HG03108 (cell line): ENCODE results near the gene TANGO2.

Experiments used
- ATAC-seq: cut with Tn5 transposase; IDR thresholded peaks from one replicate; pipeline ENCODE4 v1.9.1; 2021; ENCODE audit warnings: moderate library complexity; ENCODE audit not compliant: unreplicated experiment

The TANGO2 gene

DNA sequence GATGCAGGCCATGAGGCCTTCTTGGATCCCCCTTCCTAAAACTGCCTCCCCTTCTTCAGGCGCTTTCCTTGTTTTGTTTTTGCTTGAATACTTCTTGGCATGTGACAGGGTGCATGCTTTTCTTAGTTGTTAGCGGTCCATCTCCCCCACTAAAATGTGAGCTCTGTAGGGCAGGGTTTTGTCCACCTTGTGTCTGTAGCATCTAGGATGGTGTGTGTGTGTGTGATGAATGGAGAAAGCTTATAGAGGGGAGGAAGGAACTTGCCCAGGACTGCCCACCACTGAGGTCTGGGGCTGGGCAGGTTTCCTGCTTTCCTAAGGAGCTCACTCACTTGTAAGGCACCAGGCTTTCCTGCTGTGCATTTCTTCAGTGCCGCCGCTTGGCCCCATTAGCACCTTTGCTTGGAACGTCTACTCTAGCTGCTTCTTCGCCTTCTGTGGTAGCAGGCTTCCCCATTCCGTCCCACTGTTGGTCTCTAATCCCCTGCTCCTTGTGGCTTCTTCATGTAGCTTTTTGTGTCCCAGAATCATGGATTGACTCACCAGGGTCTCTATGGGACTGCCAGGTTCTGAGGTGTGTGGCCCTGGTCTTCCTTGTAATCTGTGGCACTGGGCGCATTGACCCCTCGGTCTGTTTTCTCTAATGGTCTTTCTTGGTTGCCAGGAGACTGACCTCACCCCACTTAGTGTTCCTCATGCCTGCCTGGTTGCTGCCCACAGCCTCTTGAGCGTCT lies 62.4 kb downstream of the TANGO2 start:
- no peak for ATAC-seq

- ATAC-seq: no peak
Measured at GRCh38 chr22:20083891-20084546, 63.1 kb downstream of the TANGO2 start.

DNA sequence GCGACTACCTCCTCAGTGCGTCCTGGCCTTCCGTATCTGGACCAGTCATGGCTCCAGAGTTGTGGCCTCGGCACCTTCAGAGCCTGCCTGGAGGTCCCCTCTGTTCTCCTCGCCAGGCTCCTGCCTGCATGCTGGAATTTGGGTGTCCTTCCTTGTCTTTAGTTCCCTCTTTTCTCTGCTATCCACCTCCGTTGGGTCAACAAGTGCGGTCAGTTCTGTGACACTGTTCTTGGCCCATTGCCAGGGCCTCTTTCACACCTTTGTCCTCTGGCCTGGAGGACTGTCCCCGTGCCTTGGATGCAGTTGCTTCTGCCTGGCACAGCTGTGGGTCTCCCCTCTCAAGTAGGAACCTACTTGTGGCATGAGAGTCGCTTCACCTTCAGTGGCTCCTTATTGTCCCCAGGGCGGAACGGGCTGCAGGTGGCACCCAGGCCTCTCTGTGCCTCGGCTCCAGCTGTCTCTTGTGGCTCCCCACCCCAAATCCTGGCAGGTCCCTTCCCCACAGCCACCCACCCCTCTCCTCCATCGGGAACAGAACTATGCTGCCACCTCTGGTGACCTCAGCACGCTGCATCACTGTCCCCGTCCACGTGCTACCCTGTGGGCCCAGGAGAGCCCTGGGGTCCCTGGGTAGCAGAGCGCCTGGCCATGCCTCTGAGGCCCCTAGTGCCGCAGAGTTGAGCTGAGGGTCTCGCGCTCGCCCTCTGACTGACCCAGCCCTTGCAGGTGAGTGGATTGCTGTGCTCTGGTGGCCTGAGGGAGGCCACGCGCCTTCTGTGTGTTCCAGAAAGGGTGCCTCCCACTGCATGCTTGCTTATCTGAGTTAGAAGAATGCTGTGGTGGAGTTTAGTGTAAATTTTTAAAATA lies 63.9 kb downstream of the TANGO2 start:
- ATAC-seq: no peak

DNA sequence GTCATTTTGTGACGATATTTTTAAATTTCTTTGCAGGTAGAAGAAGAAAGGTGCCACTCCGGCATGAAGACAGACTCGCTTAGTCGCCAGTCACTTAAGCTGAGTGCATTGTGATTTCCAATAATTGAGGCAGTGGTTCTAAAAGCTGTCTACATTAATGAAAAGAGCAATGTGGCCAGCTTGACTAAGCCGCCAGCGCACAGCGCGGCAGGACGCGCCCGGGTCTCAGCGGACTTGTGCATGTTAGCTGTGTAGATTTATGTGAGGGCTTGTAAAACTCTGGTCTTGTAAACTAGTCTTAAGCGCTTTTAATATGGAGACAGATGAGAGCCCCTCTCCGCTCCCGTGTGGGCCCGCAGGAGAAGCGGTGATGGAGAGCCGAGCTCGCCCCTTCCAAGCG lies 64.7 kb downstream of the TANGO2 start:
- ATAC-seq: no peak

DNA sequence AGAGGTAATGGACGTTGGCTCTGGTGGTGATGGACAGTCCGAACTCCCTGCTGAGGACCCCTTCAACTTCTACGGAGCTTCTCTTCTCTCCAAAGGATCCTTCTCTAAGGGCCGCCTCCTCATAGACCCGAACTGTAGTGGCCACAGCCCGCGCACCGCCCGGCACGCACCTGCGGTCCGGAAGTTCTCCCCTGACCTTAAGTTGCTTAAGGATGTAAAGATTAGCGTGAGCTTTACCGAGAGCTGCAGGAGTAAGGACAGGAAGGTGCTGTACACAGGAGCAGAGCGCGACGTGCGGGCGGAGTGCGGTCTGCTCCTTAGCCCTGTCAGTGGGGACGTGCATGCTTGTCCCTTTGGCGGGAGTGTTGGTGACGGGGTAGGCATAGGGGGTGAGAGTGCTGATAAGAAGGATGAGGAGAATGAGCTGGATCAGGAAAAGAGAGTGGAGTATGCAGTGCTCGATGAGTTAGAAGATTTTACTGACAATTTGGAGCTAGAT lies 65.2 kb downstream of the TANGO2 start:
- ATAC-seq: no peak

- ATAC-seq: no peak
Measured at GRCh38 chr22:20086763-20087162, 65.9 kb downstream of the TANGO2 start.

DNA sequence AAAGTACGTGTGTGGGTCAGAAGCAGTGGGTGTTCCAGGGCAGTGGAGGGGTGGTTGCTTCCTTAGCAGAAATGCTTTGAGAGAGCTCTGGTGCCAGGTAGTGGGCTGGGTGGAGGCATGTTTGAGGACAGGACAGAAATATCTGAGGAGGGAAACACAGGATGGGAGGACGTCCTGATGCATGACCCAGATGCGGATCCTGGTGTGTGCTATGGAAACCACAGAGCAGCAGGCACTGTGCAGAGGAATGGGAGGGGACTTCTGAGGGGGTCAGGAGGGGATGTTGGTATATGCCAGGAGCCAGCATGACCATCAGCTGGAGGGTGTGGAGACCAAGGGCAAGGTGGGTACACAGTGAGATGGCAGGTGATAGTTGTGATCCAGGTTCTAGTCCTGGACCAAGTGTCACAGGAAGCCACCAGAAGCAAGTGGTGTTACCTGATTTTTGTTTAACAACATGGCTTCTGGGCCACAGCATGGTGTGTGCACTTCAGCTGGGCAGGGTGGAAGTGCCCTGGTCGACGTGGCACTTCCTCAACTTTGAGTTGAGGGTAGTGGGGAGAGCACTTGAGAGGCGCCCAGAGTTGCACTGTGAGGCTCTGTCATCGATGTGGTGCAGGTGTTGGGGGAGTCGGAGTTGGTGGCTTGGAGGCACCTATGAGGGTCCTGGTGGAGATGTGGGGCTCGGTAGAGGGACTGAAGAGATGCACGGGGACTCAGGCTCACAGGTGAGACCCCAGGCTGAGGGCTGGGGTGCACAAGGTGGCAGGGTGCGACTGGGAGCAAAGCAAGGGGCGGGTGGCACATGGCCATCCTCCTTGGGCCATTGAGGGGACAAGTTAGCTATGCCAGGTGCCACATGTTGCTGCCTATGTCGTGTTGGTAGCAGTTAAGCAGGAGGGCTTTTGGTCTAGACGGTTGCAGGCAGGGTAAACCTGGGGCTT lies 66.7 kb downstream of the TANGO2 start:
- ATAC-seq: no peak

GRCh38 chr22:20088263-20088648 lies 67.3 kb downstream of the TANGO2 start:
- ATAC-seq: no peak

- ATAC-seq: no peak
Measured at GRCh38 chr22:20089226-20089976, 68.5 kb downstream of the TANGO2 start.

GRCh38 chr22:20089977-20090729 lies 69.2 kb downstream of the TANGO2 start:
- no peak for ATAC-seq

DNA sequence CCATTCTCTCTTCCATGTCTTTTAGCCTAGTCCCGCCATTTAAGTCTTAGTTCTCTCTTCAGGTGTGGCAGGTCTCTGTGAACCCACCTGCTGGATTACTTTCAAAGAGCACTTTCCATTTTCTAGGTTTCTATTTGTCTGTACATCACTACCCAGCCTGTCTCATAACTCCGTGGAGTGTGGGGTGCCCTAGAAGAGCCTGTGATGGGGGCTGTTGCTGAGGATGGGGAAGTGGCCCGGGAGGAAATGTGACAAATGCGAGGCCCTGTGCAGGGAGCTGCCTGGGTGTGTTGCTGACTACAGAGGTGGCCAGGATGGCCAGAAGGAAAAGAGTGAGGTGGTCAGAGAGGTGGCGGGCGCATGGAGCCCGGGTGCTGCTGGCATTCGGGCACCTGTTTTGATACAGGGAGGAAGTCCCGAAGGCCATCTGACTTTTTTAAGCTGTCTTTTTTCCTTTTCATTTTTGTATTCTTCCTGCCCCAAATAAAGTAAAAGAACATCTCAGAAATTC lies 69.9 kb downstream of the TANGO2 start:
- no peak for ATAC-seq

DNA sequence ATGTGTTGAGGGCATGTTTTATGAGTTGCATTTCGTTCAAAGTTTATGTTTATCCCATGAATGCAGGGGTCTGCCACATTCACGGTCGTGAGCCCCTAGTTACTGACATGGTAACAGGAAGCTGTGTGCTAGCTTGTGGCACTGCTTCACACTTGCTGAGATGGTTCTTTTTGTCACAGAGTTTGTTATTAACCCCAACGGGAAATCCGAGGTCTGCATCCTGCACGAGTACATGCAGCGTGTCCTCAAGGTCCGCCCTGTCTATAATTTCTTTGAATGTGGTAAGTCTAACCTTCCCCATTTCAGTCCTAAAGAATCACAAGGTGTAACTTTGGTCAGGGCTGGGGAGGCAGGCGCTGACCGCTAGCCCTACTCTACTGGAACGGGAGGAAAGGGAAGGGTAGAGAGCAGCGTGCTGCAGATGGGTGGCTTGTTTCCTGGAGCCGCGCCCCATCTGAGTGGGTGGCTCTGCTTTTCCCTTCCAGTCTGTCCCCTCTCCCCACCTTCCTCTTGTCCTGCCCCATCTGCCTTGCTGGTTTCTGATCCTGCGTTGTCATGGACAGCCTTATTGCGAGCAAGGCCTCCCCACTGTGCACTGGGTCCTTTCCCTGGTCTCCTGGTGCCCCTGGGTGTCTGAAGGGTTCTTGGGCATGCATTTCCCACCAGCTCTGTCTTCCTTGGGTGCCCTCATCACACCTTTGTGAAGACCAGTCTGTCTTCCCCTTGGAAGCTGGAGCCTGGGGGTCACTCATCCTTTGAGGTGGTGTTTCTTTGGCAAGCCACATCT lies 71.0 kb downstream of the TANGO2 start:
- no peak for ATAC-seq

GRCh38 chr22:20092477-20092854 lies 71.6 kb downstream of the TANGO2 start:
- ATAC-seq: no peak

- ATAC-seq: no peak
Measured at GRCh38 chr22:20093418-20094196, 72.7 kb downstream of the TANGO2 start.

GRCh38 chr22:20094197-20094807 lies 73.4 kb downstream of the TANGO2 start:
- no peak for ATAC-seq

- ATAC-seq: no peak
Measured at GRCh38 chr22:20095521-20095920, 74.6 kb downstream of the TANGO2 start.
